ENCODE data around the gene AOX1. TPM values are rescaled to one million over a fixed set of nuclear protein-coding genes. Genes with fewer than 3 reads are reported as not detected.

Gene AOX1
- total RNA-seq, 1 experiment from 2014 or later, result 3.5 TPM

DNA sequence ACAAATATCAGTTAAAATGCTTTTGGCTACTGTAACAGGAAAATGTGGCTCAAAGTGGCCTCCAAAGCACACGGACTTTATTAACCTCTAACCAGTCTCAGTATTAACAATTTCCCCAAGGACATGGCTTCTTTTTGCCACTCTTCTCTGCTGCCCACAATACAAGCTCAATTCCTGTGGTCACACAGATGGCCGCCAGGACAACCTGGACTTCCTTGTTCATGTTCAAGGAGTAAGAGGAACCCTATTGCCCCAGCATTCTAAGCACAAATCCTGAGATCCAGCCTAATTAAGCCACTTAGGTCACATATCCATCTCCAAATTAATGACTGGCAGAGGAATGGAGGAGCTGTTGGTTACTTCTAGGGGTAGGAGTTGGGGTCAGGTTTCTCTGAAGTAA lies 38.2 kb downstream of the AOX1 start:
- TF ChIP-seq, protein P1, sequence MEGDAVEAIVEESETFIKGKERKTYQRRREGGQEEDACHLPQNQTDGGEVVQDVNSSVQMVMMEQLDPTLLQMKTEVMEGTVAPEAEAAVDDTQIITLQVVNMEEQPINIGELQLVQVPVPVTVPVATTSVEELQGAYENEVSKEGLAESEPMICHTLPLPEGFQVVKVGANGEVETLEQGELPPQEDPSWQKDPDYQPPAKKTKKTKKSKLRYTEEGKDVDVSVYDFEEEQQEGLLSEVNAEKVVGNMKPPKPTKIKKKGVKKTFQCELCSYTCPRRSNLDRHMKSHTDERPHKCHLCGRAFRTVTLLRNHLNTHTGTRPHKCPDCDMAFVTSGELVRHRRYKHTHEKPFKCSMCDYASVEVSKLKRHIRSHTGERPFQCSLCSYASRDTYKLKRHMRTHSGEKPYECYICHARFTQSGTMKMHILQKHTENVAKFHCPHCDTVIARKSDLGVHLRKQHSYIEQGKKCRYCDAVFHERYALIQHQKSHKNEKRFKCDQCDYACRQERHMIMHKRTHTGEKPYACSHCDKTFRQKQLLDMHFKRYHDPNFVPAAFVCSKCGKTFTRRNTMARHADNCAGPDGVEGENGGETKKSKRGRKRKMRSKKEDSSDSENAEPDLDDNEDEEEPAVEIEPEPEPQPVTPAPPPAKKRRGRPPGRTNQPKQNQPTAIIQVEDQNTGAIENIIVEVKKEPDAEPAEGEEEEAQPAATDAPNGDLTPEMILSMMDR (conservative IDR thresholded peaks at IDR 0.05), result no peak
- no peaks in the 10 kb centered on the region for H3K9me3 Mint-ChIP-seq
- Histone ChIP-seq H3K9me3 (ENCODE audit: control insufficient read depth, low read depth, low read length) (no peaks in the 10 kb centered on the region), H3K79me1 (ENCODE audit: insufficient read depth, low read depth, low read length, poor library complexity, severe bottlenecking) (no peaks in the 10 kb centered on the region), H2BK15ac (ENCODE audit: low read depth, low read length) (no peak overlapping the region), H3K27ac (ENCODE audit: insufficient read length, low read depth, low read length) (no peak overlapping the region), H3K56ac (ENCODE audit: insufficient read length, low read depth, low read length) (no peak overlapping the region), H2AK5ac (ENCODE audit: insufficient read length, low read length) (no peak overlapping the region), H4K8ac (replicated peaks; ENCODE audit: insufficient read length, low read depth, low read length) (no peak overlapping the region), H3K23me2 (ENCODE audit: insufficient read length, low read depth, low read length, poor library complexity, severe bottlenecking) (no peaks in the 10 kb centered on the region), H3K4me1 (ENCODE audit: insufficient read depth, low read length) (no peaks in the 10 kb centered on the region), H2BK5ac (ENCODE audit: insufficient read length, low read length) (no peak overlapping the region), H3K27me3 (ENCODE audit: insufficient read depth, low read length) (no peaks in the 10 kb centered on the region), H3T11ph (ENCODE audit: low read length) (no peak overlapping the region), H3K18ac (ENCODE audit: insufficient read length, low read depth, low read length) (no peak overlapping the region), H4K5ac (ENCODE audit: insufficient read length, low read depth, low read length) (no peak overlapping the region), H4K20me1 (ENCODE audit: control insufficient read depth, insufficient read depth, insufficient read length) (no peaks in the 10 kb centered on the region), H3K14ac (ENCODE audit: insufficient read depth, low read length) (no peak overlapping the region), H3K79me2 (ENCODE audit: insufficient read depth, low read length) (no peaks in the 10 kb centered on the region), H3K4ac (ENCODE audit: low read depth, low read length) (no peak overlapping the region), H2BK20ac (ENCODE audit: low read depth, low read length, poor library complexity, severe bottlenecking) (no peak overlapping the region), H2BK12ac (ENCODE audit: insufficient read length, low read depth, low read length) (no peak overlapping the region), H3K9ac (ENCODE audit: extremely low read depth, insufficient read length, low read length) (no peak overlapping the region), H4K91ac (ENCODE audit: insufficient read length, low read depth, low read length) (no peak overlapping the region), H3K4me2 (ENCODE audit: insufficient read depth, insufficient read length, low read length) (no peak overlapping the region), H2BK120ac (ENCODE audit: low read depth, low read length, poor library complexity, severe bottlenecking) (no peak overlapping the region), H2AFZ (ENCODE audit: low read length) (no peak overlapping the region), H3K23ac (ENCODE audit: insufficient read length, low read depth, low read length) (no peak overlapping the region)
- no peaks in the 10 kb centered on the region for H3K27me3 Mint-ChIP-seq (ENCODE audit: low read depth)
- WGBS (ENCODE audit: extremely low coverage, insufficient read length, low lambda C conversion rate), result no CpG with 5 or more reads among the region's 2 CpGs
- H3K36me3 Mint-ChIP-seq (ENCODE audit: insufficient read depth in 1 of 3, low read depth in 3 of 3), result no peaks in the 10 kb centered on the region
- H3K4me3 Mint-ChIP-seq, result no peak overlapping the region
- no peak for DNase-seq
- H3K4me1 Mint-ChIP-seq, result peaks cover 14 to 22% of the 10 kb centered on the region in 2 experiments
- no peak overlapping the region for H3K27ac Mint-ChIP-seq

Data from H9 (cell line).